WTC11 (cell line): ENCODE results near the gene HTR3A.

Experiments
- CTCF ChIP-seq: fragments of 200-600 bp; IDR thresholded peaks from 2 replicates; pipeline ENCODE4 v1.8.0; 2022; ENCODE audit warnings: antibody characterized with exemption
- ELF4 ChIP-seq: sonication (generic); formaldehyde crosslinking; IDR thresholded peaks from 2 replicates; pipeline ENCODE4 v1.8.1; 2022; ENCODE audit warnings: low read depth, mild to moderate bottlenecking, moderate library complexity, missing genetic modification reagents
- ETV6 ChIP-seq: sonication (generic); formaldehyde crosslinking; IDR thresholded peaks from 2 replicates; pipeline ENCODE4 v1.8.1; 2022; ENCODE audit warnings: mild to moderate bottlenecking, missing genetic modification reagents
- MAX ChIP-seq: sonication (generic); formaldehyde crosslinking; IDR thresholded peaks from 2 replicates; pipeline ENCODE4 v1.8.0; 2022; ENCODE audit warnings: mild to moderate bottlenecking, missing genetic modification reagents
- MYBL2 ChIP-seq: sonication (generic); formaldehyde crosslinking; IDR thresholded peaks from 2 replicates; pipeline ENCODE4 v1.8.1; 2023; ENCODE audit warnings: mild to moderate bottlenecking, moderate library complexity, missing genetic modification reagents
- NFYB ChIP-seq: sonication (generic); formaldehyde crosslinking; conservative IDR thresholded peaks from 2 replicates; pipeline ENCODE4 v1.8.0; 2022; ENCODE audit warnings: low read depth, missing genetic modification reagents
- PRDM15 ChIP-seq: sonication (generic); formaldehyde crosslinking; IDR thresholded peaks from 2 replicates; pipeline ENCODE4 v1.8.0; 2022; ENCODE audit warnings: missing genetic modification reagents
- SP1 ChIP-seq: sonication (generic); formaldehyde crosslinking; conservative IDR thresholded peaks from 2 replicates; pipeline ENCODE4 v1.8.1; 2022; ENCODE audit warnings: missing genetic modification reagents
- TF ChIP-seq, protein P1 (sequence below): sonication (generic); formaldehyde crosslinking; IDR thresholded peaks from 2 replicates; pipeline ENCODE4 v1.8.1; 2023; ENCODE audit warnings: mild to moderate bottlenecking, missing genetic modification reagents

DNA sequence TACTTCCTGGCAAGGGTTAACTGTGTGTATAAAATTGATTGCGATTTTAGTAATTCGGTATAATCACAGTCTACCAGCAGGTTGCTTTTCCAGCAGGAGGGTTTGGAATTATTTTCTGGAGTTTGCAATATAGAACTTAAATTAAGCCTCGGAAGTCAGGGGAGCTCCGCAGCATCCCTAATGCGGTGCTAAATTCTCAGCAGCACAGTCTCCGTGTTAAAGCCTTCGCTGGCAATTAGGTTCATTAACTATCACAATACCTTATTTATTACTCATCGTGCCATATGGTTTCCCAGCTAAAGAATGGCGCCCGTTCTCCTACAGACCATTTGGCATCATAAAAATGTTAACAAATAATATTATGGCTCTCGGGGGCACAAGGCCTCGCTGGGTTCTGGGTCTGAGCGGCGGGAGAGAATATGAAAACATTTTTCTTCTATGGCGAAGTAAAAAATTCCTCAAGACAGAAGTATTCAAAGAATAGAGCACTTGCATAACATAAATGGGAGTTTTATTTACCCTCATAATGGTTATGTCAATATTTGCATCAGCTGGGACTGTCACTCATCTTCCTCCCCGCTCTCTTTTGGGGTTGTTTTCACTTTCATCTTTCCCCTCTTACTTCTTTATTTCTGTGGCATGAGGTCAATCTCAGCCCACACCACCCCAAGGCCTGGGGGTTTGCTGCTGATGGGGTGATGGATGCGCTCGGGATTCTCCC is 56.5 kb downstream of the HTR3A start:
- TF ChIP-seq CTCF: no peak
- no peak for TF ChIP-seq PRDM15 (CRISPR knock-in tag)
- no peak for TF ChIP-seq ETV6
- no peak for TF ChIP-seq SP1 (CRISPR knock-in tag)
- no peak for TF ChIP-seq MAX (CRISPR knock-in tag)
- TF ChIP-seq ELF4 (CRISPR knock-in tag): no peak
- no peak for TF ChIP-seq NFYB (CRISPR knock-in tag)
- TF ChIP-seq, protein P1, sequence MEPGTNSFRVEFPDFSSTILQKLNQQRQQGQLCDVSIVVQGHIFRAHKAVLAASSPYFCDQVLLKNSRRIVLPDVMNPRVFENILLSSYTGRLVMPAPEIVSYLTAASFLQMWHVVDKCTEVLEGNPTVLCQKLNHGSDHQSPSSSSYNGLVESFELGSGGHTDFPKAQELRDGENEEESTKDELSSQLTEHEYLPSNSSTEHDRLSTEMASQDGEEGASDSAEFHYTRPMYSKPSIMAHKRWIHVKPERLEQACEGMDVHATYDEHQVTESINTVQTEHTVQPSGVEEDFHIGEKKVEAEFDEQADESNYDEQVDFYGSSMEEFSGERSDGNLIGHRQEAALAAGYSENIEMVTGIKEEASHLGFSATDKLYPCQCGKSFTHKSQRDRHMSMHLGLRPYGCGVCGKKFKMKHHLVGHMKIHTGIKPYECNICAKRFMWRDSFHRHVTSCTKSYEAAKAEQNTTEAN (CRISPR knock-in tag): no peak
- no peak for TF ChIP-seq MYBL2 (CRISPR knock-in tag)
